HCT116 (cell line): Measurements from ENCODE around the gene OR1E2. TPM values are rescaled to one million over a fixed set of nuclear protein-coding genes. Genes with fewer than 3 reads are reported as not detected.

ENCODE experiments used
- ATAC-seq: fragments of 200-7000 bp; cut with Tn5 transposase; 2 replicates; pipeline ENCODE4 v1.9.1; 2020; ENCODE audit warnings: mild to moderate bottlenecking, moderate library complexity
- BruUV-seq: library from RNA; stranded (reverse); fragments of 400-500 nt; replicated peaks from 2 replicates; lab custom pipeline; 2021; lab: Mats Ljungman, UMichigan
- CTCF ChIA-PET: fragments of 300-600 bp; sonication (Branson Sonifier 250); formaldehyde crosslinking; loops from one replicate; lab custom pipeline; 2021; ENCODE audit warnings: antibody characterized with exemption; lab: Charles Lee
- POLR2A ChIA-PET: fragments of 300-600, 350-600 bp; sonication (Branson Sonifier 250); formaldehyde crosslinking; loops from one replicate; lab custom pipeline; 2021; ENCODE audit warnings: antibody characterized with exemption; lab: Charles Lee
- RAD21 ChIA-PET, 2 experiments: fragments of 300-600 bp; sonication (Branson Sonifier 250); formaldehyde crosslinking; loops; one replicate each; lab custom pipeline; 2023; ENCODE audit warnings: low total read pairs in 2 of 2; ENCODE audit not compliant: uncharacterized antibody in 2 of 2, unreplicated experiment in 2 of 2, low non-redundant PET in 1 of 2; lab: Charles Lee
- DNase-seq: peaks from one replicate; pipeline ENCODE4 v3.0.0-alpha.2; 2010; ENCODE audit warnings: low read depth, low spot score
- H2AFZ ChIP-seq: fragments of 200-600 bp; shearing (Covaris generic), sonication (generic); 2 replicates; pipeline ENCODE4 v1.6.1; 2017; ENCODE audit warnings: low read depth, mixed run types, mixed read lengths, antibody characterized with exemption, low read length; ENCODE audit not compliant: poor library complexity, severe bottlenecking
- H3K27ac ChIP-seq: 2 replicates; pipeline ENCODE4 v1.5.1; 2012; ENCODE audit warnings: low read depth, low read length
- H3K27me3 ChIP-seq: fragments of 200-600 bp; sonication (generic); 2 replicates; pipeline ENCODE4 v1.6.1; 2016; ENCODE audit warnings: mixed run types, low read length, mixed read lengths; ENCODE audit not compliant: insufficient read depth
- H3K36me3 ChIP-seq, 2 experiments: fragments of 200-500 bp in 1 of 2; fragments of 200-600 bp in 1 of 2; sonication (Bioruptor generic) in 1 of 2; sonication (generic) in 1 of 2; 2 replicates each; pipeline versions ENCODE4 v1.5.1 to v1.6.1; 2014 to 2016; ENCODE audit warnings: low read length in 2 of 2, inconsistent platforms in 1 of 2, mixed read lengths in 1 of 2, mixed run types in 1 of 2; ENCODE audit not compliant: insufficient read depth in 2 of 2, control insufficient read depth in 1 of 2
- H3K4me1 ChIP-seq, 2 experiments: fragments of 200-600 bp in 1 of 2; sonication (generic) in 1 of 2; 2 replicates each; pipeline versions ENCODE4 v1.5.1 to v1.6.1; 2012 to 2017; ENCODE audit warnings: low read length in 2 of 2, inconsistent platforms in 1 of 2, mild to moderate bottlenecking in 1 of 2, mixed read lengths in 1 of 2, mixed run types in 1 of 2, moderate library complexity in 1 of 2; ENCODE audit not compliant: insufficient read depth in 2 of 2, control insufficient read depth in 1 of 2
- H3K4me2 ChIP-seq: fragments of 200-600 bp; sonication (generic); 2 replicates; pipeline ENCODE4 v1.6.1; 2017; ENCODE audit warnings: mixed run types, low read length, mixed read lengths
- H3K4me3 ChIP-seq, 2 experiments: fragments of 200-600 bp in 1 of 2; sonication (generic) in 1 of 2; replicated peaks in 1 of 2; 2 replicates each; pipeline ENCODE4 v1.5.1; 2011 to 2016; ENCODE audit warnings: low read length in 2 of 2, control low read depth in 1 of 2, low read depth in 1 of 2, mild to moderate bottlenecking in 1 of 2, mixed read lengths in 1 of 2, mixed run types in 1 of 2
- H3K79me2 ChIP-seq: fragments of 200-600 bp; sonication (generic); 2 replicates; pipeline ENCODE4 v1.6.1; 2017; ENCODE audit warnings: mild to moderate bottlenecking, mixed run types, low read length, moderate library complexity, mixed read lengths; ENCODE audit not compliant: insufficient read depth
- H3K9ac ChIP-seq: fragments of 200-600 bp; sonication (generic); 2 replicates; pipeline ENCODE4 v1.6.1; 2016; ENCODE audit warnings: low read length, mixed read lengths
- H3K9me2 ChIP-seq: fragments of 200-600 bp; sonication (generic), shearing (Covaris generic); 2 replicates; pipeline ENCODE4 v1.6.1; 2017; ENCODE audit warnings: mixed run types, mild to moderate bottlenecking, moderate library complexity; ENCODE audit not compliant: insufficient read depth
- H3K9me3 ChIP-seq, 2 experiments: fragments of 200-500 bp in 1 of 2; fragments of 200-600 bp in 1 of 2; sonication (Bioruptor generic) in 1 of 2; sonication (generic) in 1 of 2; 2 replicates each; pipeline ENCODE4 v1.6.1; 2014 to 2017; ENCODE audit warnings: low read length in 2 of 2, mixed read lengths in 2 of 2, inconsistent platforms in 1 of 2, low read depth in 1 of 2, mild to moderate bottlenecking in 1 of 2, mixed run types in 1 of 2, moderate library complexity in 1 of 2; ENCODE audit not compliant: control insufficient read depth in 1 of 2, insufficient read depth in 1 of 2
- H4K20me1 ChIP-seq: fragments of 200-600 bp; sonication (generic), shearing (Covaris generic); 2 replicates; pipeline ENCODE4 v1.6.1; 2017; ENCODE audit warnings: mixed run types, mild to moderate bottlenecking, moderate library complexity; ENCODE audit not compliant: insufficient read depth
- CTCF ChIP-seq, 3 experiments: fragments of 200-600 bp in 1 of 3; sonication (generic) in 1 of 3; IDR thresholded peaks in 2 of 3; conservative IDR thresholded peaks in 1 of 3; 2 replicates each; pipeline ENCODE4 v1.5.1; 2012 to 2017; ENCODE audit warnings: low read depth in 2 of 3, low read length in 2 of 3, antibody characterized with exemption in 1 of 3, borderline replicate concordance in 1 of 3, control low read depth in 1 of 3, mild to moderate bottlenecking in 1 of 3, mixed read lengths in 1 of 3, mixed run types in 1 of 3, moderate library complexity in 1 of 3; ENCODE audit not compliant: insufficient read depth in 1 of 3
- RAD21 ChIP-seq: IDR thresholded peaks from 2 replicates; pipeline ENCODE4 v1.6.1; 2012; ENCODE audit warnings: low read depth, mild to moderate bottlenecking
- intact Hi-C: fragments of 100-400 bp; cut with micrococcal nuclease; formaldehyde crosslinking; loops from 2 replicates; pipeline ENCODE4 v1.10.0; 2022
- total RNA-seq: library from RNA; stranded (reverse); gene quantifications from one replicate; pipeline ENCODE4 v1.2.1, GENCODE V29; 2021; ENCODE audit not compliant: unreplicated experiment

The OR1E2 gene
- total RNA-seq, 1 experiment from 2014 or later, result not detected

GRCh38 chr17:3385869-3386816, 47.5 kb downstream of the OR1E2 start, which contains the start of gene OR3A2:
OR3A2 (minus strand) TSS chr17:3386308.
- no peak within 1 kb of the TSS for H3K4me2 ChIP-seq
- RAD21 ChIA-PET, result no interaction called here

More at GRCh38 chr17:3385869-3386816, 47.5 kb downstream of the OR1E2 start, which contains the start of gene OR3A2:
- Histone ChIP-seq H3K27me3 (peaks cover 30% of the 10 kb centered on the region), H3K9me3 (no peaks in the 10 kb centered on the region), H3K79me2 (no peaks in the 10 kb centered on the region), H3K27ac (no peak within 1 kb of the TSS), H2AFZ (no peak within 1 kb of the TSS), H3K9ac (no peak within 1 kb of the TSS), H3K9me2 (no peaks in the 10 kb centered on the region), H3K36me3 (no peaks in the 10 kb centered on the region), H3K4me1 (no peaks in the 10 kb centered on the region), H4K20me1 (no peaks in the 10 kb centered on the region), H3K4me3 (no peak within 1 kb of the TSS)
- DNase-seq (no peak), ATAC-seq (no peak)
- ChIA-PET CTCF (no interaction called here), POLR2A (no interaction called here)
- no TSS peak for BruUV-seq
- intact Hi-C loops, result no loop called here
- TF ChIP-seq RAD21 (no peak), CTCF (IDR thresholded peaks at IDR 0.05 in 2 of 3, conservative IDR thresholded peaks at IDR 0.05 in 1 of 3; ENCODE audit: borderline replicate concordance in 1 of 3, insufficient read depth in 1 of 3, low read depth in 2 of 3, low read length in 2 of 3) (no peak)

Other genes with a start within 250 kb of the OR1E2 start
- gene OR1A2, start 236.3 kb downstream of the OR1E2 start, total RNA-seq, result not detected
- gene OR1A1, start 226.2 kb downstream of the OR1E2 start, total RNA-seq, result not detected
- not detected for gene OR3A1, start 135.5 kb downstream of the OR1E2 start, total RNA-seq
- not detected for gene OR3A2, start 47.5 kb downstream of the OR1E2 start, total RNA-seq
- not detected for gene OR1E1, start 35.4 kb downstream of the OR1E2 start, total RNA-seq
- not detected for gene OR3A3, start 22.5 kb downstream of the OR1E2 start, total RNA-seq
- not detected for gene SPATA22, start 38.0 kb upstream of the OR1E2 start, total RNA-seq
- gene ASPA, start 42.2 kb upstream of the OR1E2 start, total RNA-seq, result not detected
- gene TRPV3, start 124.0 kb upstream of the OR1E2 start, total RNA-seq, result 1.4 TPM
- 5.5 TPM for gene TRPV1, start 175.6 kb upstream of the OR1E2 start, total RNA-seq
- gene SHPK, start 202.4 kb upstream of the OR1E2 start, total RNA-seq, result 19.6 TPM
- 7.9 TPM for gene CTNS, start 202.9 kb upstream of the OR1E2 start, total RNA-seq
- gene TAX1BP3, start 234.7 kb upstream of the OR1E2 start, total RNA-seq, result 50.0 TPM
- gene EMC6, start 235.0 kb upstream of the OR1E2 start, total RNA-seq, result 62.4 TPM